Measurements from ENCODE around the gene EMILIN3.

The EMILIN3 gene

DNA sequence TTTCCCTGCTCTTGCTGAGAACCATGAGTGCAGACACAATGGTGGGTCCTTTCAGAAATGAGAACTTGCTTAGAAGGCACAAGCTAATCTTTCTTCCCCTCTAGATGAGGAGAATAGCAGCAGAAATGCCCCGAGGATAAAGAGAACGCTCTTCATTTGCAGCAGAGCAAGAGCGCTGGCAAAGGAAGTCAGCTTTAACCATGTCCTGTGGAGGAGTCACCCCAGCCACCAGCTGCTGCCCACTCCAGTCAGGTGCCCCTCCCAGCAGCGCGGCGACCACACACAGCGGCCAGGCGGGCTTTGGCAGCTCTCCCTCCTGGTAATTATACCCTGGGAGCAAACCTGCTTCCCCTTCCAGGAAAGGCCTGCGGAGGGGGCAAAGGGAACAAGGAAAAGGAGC, 42.4 kb upstream of the EMILIN3 start:
- Histone ChIP-seq H3K4me1 (peaks cover 20% of the 10 kb centered on the region), H3K27me3 (no peaks in the 10 kb centered on the region), H3K4me3 (ENCODE audit: low read depth, low read length) (no peak overlapping the region), H3K9me3 (no peaks in the 10 kb centered on the region), H3K36me3 (peaks cover 68% of the 10 kb centered on the region)
- TF ChIP-seq, protein P1, sequence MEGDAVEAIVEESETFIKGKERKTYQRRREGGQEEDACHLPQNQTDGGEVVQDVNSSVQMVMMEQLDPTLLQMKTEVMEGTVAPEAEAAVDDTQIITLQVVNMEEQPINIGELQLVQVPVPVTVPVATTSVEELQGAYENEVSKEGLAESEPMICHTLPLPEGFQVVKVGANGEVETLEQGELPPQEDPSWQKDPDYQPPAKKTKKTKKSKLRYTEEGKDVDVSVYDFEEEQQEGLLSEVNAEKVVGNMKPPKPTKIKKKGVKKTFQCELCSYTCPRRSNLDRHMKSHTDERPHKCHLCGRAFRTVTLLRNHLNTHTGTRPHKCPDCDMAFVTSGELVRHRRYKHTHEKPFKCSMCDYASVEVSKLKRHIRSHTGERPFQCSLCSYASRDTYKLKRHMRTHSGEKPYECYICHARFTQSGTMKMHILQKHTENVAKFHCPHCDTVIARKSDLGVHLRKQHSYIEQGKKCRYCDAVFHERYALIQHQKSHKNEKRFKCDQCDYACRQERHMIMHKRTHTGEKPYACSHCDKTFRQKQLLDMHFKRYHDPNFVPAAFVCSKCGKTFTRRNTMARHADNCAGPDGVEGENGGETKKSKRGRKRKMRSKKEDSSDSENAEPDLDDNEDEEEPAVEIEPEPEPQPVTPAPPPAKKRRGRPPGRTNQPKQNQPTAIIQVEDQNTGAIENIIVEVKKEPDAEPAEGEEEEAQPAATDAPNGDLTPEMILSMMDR (IDR thresholded peaks at IDR 0.05; ENCODE audit: low read depth, low read length): no peak
- peak; percentile 69 for DNase-seq

DNA sequence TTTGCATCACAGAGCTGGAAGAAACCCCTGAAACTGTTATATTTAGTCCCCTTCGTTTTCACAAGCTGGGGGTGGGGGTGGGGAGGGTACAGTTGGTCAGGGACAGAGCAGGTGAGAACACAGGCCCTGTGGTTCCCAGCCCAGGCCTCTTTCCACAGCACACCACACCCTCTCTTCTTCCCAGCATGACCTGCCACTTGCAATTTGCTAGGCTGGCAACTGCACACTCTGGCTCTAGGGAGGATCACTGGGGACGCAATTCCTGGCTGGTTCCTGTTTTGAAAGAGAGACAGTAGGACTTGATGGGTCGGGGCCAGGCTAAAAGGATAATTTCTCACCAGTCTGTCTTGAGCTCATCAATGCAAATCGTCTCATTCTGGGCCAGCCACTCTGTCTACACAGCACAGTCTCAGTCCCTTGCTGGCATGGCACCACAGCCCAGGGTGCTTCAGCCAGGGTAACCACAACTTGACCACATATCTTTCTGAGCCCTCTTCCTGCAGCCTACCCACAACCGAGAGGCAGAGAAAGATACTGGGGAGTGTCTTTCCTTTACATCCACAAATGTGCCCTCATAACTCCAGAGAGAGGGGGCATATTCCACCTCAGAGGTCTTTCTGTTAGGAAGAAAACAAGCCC, 41.7 kb upstream of the EMILIN3 start:
- H3K27me3 ChIP-seq: no peaks in the 10 kb centered on the region
- peaks cover 20% of the 10 kb centered on the region for H3K4me1 ChIP-seq
- no peak for DNase-seq
- H3K36me3 ChIP-seq: peaks cover 70% of the 10 kb centered on the region
- TF ChIP-seq, protein P1 (IDR thresholded peaks at IDR 0.05; ENCODE audit: low read depth, low read length): no peak
- H3K4me3 ChIP-seq (ENCODE audit: low read depth, low read length): no peak overlapping the region
- no peaks in the 10 kb centered on the region for H3K9me3 ChIP-seq

DNA sequence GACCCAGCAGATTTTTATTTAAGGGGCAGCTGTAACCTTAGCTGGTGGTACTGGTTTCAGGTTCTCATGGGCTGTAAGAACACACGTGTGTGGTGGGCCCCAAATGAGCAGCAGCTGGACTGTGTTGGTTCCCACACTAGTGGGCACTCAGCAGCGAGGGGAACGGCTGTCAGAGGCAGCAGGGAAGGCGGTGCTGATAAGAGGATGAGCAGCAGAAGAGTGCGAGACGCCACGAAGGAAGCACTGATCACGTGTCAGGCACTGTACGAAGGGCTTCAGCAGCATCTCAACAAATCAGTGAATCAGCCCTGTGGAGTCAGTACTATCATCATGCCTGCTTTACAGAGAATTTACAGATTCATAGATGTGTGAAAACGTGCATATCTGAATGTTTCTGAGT, 41.0 kb upstream of the EMILIN3 start:
- Histone ChIP-seq H3K4me1 (peaks cover 20% of the 10 kb centered on the region), H3K4me3 (ENCODE audit: low read depth, low read length) (no peak overlapping the region), H3K36me3 (peaks cover 65% of the 10 kb centered on the region), H3K9me3 (no peaks in the 10 kb centered on the region), H3K27me3 (no peaks in the 10 kb centered on the region)
- TF ChIP-seq, protein P1 (IDR thresholded peaks at IDR 0.05; ENCODE audit: low read depth, low read length): no peak
- no peak for DNase-seq

DNA sequence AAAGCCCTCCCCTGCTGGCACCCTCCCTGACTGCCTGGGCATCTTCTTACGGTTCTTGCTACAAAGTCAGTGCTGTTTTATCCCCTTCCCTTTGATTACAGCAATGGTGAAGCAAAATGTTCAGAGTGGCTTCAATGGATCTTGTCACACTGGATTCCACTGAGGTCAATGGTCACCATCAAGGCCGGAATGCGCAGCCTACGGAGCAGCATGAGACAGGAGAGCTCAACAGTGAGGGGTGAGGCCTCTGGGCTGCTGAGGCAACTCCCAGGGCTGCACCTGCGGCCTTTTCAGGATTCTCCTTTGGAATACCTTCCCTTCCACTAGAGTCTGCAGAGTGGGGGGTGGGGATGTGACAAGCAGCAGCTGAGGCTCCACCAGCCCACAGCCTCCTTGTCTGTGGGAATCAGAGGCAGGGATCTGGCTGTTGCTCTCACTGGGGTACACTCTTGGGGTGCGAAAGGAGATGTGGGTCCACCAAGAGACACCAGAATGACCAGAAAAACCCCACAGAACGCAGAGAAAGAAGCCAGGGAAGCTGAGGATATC, 40.4 kb upstream of the EMILIN3 start:
- Histone ChIP-seq H3K4me3 (ENCODE audit: low read depth, low read length) (no peak overlapping the region), H3K36me3 (peaks cover 65% of the 10 kb centered on the region), H3K4me1 (peaks cover 20% of the 10 kb centered on the region), H3K9me3 (no peaks in the 10 kb centered on the region), H3K27me3 (no peaks in the 10 kb centered on the region)
- TF ChIP-seq, protein P1 (IDR thresholded peaks at IDR 0.05; ENCODE audit: low read depth, low read length): no peak
- DNase-seq: no peak

DNA sequence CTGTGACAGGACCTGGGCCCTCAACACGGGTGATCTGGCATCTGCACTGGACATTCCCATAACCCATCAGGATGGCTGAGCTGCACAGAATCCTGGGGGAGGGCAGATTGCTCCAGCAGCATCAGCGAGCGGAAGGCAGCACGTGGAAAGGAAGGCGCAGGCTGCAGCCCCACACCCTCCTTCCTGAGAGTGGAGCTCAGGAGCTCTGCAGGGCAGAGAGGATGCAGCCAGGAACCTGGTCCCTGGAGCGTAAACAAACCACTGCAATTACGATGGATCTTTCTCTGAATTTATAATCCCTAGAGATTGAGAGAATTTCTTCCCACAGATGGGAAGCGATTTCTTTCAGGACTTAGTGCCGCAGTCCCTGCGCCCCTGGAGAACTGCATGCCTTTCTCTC, 39.7 kb upstream of the EMILIN3 start:
- H3K9me3 ChIP-seq: no peaks in the 10 kb centered on the region
- DNase-seq: peak; percentile 39
- no peak overlapping the region for H3K4me3 ChIP-seq (ENCODE audit: low read depth, low read length)
- TF ChIP-seq, protein P1 (IDR thresholded peaks at IDR 0.05; ENCODE audit: low read depth, low read length): no peak
- H3K27me3 ChIP-seq: no peaks in the 10 kb centered on the region
- H3K36me3 ChIP-seq: peaks cover 60% of the 10 kb centered on the region
- H3K4me1 ChIP-seq: peaks cover 20% of the 10 kb centered on the region

DNA sequence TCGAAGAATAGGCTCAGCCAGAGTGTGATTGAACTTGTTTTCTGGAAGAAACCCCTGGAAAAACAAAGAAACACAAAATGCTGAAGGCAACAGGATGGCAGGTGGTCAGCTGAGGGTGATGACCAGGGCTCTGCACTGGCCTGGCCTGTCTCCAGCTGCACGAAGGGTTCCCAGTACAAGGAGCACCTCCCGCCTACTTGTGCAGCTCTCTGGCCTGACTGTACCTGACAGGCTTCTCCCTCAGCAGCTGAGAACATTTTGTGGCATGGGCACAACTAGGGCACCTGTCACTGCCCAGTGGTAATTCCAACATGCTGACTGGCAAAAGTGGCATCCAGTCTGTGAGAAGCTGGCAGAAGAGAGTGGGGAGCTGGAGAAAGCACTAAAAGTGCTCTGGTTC, 38.8 kb upstream of the EMILIN3 start:
- H3K27me3 ChIP-seq: no peaks in the 10 kb centered on the region
- no peak overlapping the region for H3K4me3 ChIP-seq (ENCODE audit: low read depth, low read length)
- no peaks in the 10 kb centered on the region for H3K9me3 ChIP-seq
- TF ChIP-seq, protein P1 (IDR thresholded peaks at IDR 0.05; ENCODE audit: low read depth, low read length): no peak
- DNase-seq: no peak
- peaks cover 20% of the 10 kb centered on the region for H3K4me1 ChIP-seq
- peaks cover 52% of the 10 kb centered on the region for H3K36me3 ChIP-seq

Measured in BE2C (cell line).